ENCODE measurements around the gene KCNJ16.

KCNJ16 gene

GRCh38 chr17:70081885-70082284 lies 6.9 kb downstream of the KCNJ16 start:
- H3K4me3 ChIP-seq (ENCODE audit: low read depth, low read length) = no peak overlapping the region
- TF ChIP-seq CTCF (IDR thresholded peaks at IDR 0.05; ENCODE audit: low read depth, low read length, missing control alignments) = no peak
- DNase-seq (ENCODE audit: low read depth) = no peak

GRCh38 chr17:70084476-70084875 lies 9.5 kb downstream of the KCNJ16 start:
- no peak for DNase-seq (ENCODE audit: low read depth)
- no peak for TF ChIP-seq CTCF (IDR thresholded peaks at IDR 0.05; ENCODE audit: low read depth, low read length, missing control alignments)
- no peak overlapping the region for H3K4me3 ChIP-seq (ENCODE audit: low read depth, low read length)

GRCh38 chr17:70086516-70086915 lies 11.5 kb downstream of the KCNJ16 start:
- no peak for TF ChIP-seq CTCF (IDR thresholded peaks at IDR 0.05; ENCODE audit: low read depth, low read length, missing control alignments)
- H3K4me3 ChIP-seq (ENCODE audit: low read depth, low read length) = no peak overlapping the region
- no peak for DNase-seq (ENCODE audit: low read depth)

- no peak for DNase-seq (ENCODE audit: low read depth)
- TF ChIP-seq CTCF (IDR thresholded peaks at IDR 0.05; ENCODE audit: low read depth, low read length, missing control alignments) = no peak
- no peak overlapping the region for H3K4me3 ChIP-seq (ENCODE audit: low read depth, low read length)
Observed at GRCh38 chr17:70089513-70090148, 14.6 kb downstream of the KCNJ16 start.

- DNase-seq (ENCODE audit: low read depth) = no peak
- no peak overlapping the region for H3K4me3 ChIP-seq (ENCODE audit: low read depth, low read length)
- no peak for TF ChIP-seq CTCF (IDR thresholded peaks at IDR 0.05; ENCODE audit: low read depth, low read length, missing control alignments)
Observed at GRCh38 chr17:70091005-70091568, 16.1 kb downstream of the KCNJ16 start.

- H3K4me3 ChIP-seq (ENCODE audit: low read depth, low read length) = no peak overlapping the region
- no peak for DNase-seq (ENCODE audit: low read depth)
- TF ChIP-seq CTCF (IDR thresholded peaks at IDR 0.05; ENCODE audit: low read depth, low read length, missing control alignments) = no peak
Observed at GRCh38 chr17:70091696-70092095, 16.7 kb downstream of the KCNJ16 start.

- H3K4me3 ChIP-seq (ENCODE audit: low read depth, low read length) = no peak overlapping the region
- DNase-seq (ENCODE audit: low read depth) = no peak
- TF ChIP-seq CTCF (IDR thresholded peaks at IDR 0.05; ENCODE audit: low read depth, low read length, missing control alignments) = no peak
Observed at GRCh38 chr17:70093163-70093562, 18.1 kb downstream of the KCNJ16 start.
